H9 (cell line): ENCODE data around the gene ARF5. TPM values are rescaled to one million over a fixed set of nuclear protein-coding genes. Genes with fewer than 3 reads are reported as not detected.

ENCODE experiments used
- DNase-seq: peaks from one replicate; pipeline ENCODE4 v3.0.0-alpha.2; 2017
- H2AFZ ChIP-seq: one replicate; pipeline ENCODE4 v1.6.1; 2013; ENCODE audit warnings: mild to moderate bottlenecking, low read length, control low read depth, moderate library complexity
- H2AK5ac ChIP-seq: 2 replicates; pipeline ENCODE4 v1.6.1; 2013; ENCODE audit warnings: low read length, control low read depth, mixed read lengths; ENCODE audit not compliant: insufficient read length
- H2BK120ac ChIP-seq: one replicate; pipeline ENCODE4 v1.6.1; 2013; ENCODE audit warnings: low read depth, mild to moderate bottlenecking, low read length, control low read depth, inconsistent platforms; ENCODE audit not compliant: poor library complexity, severe bottlenecking
- H2BK12ac ChIP-seq: 2 replicates; pipeline ENCODE4 v1.6.1; 2013; ENCODE audit warnings: low read length, control low read depth, mixed read lengths, low read depth; ENCODE audit not compliant: insufficient read length
- H2BK15ac ChIP-seq: 2 replicates; pipeline ENCODE4 v1.6.1; 2013; ENCODE audit warnings: low read depth, low read length, control low read depth
- H2BK20ac ChIP-seq: one replicate; pipeline ENCODE4 v1.6.1; 2013; ENCODE audit warnings: low read depth, mild to moderate bottlenecking, low read length, control low read depth, inconsistent platforms; ENCODE audit not compliant: poor library complexity, severe bottlenecking
- H2BK5ac ChIP-seq: 2 replicates; pipeline ENCODE4 v1.6.1; 2013; ENCODE audit warnings: low read length, control low read depth, mixed read lengths; ENCODE audit not compliant: insufficient read length
- H3K14ac ChIP-seq: 2 replicates; pipeline ENCODE4 v1.6.1; 2013; ENCODE audit warnings: low read length, control low read depth; ENCODE audit not compliant: insufficient read depth
- H3K18ac ChIP-seq: 2 replicates; pipeline ENCODE4 v1.6.1; 2013; ENCODE audit warnings: low read depth, mild to moderate bottlenecking, mixed read lengths, low read length, control low read depth; ENCODE audit not compliant: insufficient read length
- H3K23ac ChIP-seq: 2 replicates; pipeline ENCODE4 v1.6.1; 2013; ENCODE audit warnings: low read length, control low read depth, mixed read lengths, low read depth; ENCODE audit not compliant: insufficient read length
- H3K23me2 ChIP-seq: 2 replicates; pipeline ENCODE4 v1.6.1; 2013; ENCODE audit warnings: low read depth, mild to moderate bottlenecking, mixed read lengths, low read length, control low read depth; ENCODE audit not compliant: insufficient read length, poor library complexity, severe bottlenecking
- H3K27ac ChIP-seq: 2 replicates; pipeline ENCODE4 v1.5.1; 2013; ENCODE audit warnings: low read length, control low read depth, mixed read lengths, low read depth; ENCODE audit not compliant: insufficient read length
- H3K27me3 ChIP-seq: 2 replicates; pipeline ENCODE4 v1.6.1; 2013; ENCODE audit warnings: low read length, control low read depth, inconsistent platforms; ENCODE audit not compliant: insufficient read depth
- H3K4ac ChIP-seq: 2 replicates; pipeline ENCODE4 v1.6.1; 2013; ENCODE audit warnings: low read depth, mild to moderate bottlenecking, control low read depth, inconsistent platforms, low read length, moderate library complexity
- H3K4me1 ChIP-seq: 2 replicates; pipeline ENCODE4 v1.6.1; 2013; ENCODE audit warnings: low read length, control low read depth, inconsistent platforms; ENCODE audit not compliant: insufficient read depth
- H3K4me2 ChIP-seq: 2 replicates; pipeline ENCODE4 v1.6.1; 2013; ENCODE audit warnings: low read length, control low read depth, mixed read lengths; ENCODE audit not compliant: insufficient read length, insufficient read depth
- H3K56ac ChIP-seq: 2 replicates; pipeline ENCODE4 v1.6.1; 2013; ENCODE audit warnings: low read depth, mild to moderate bottlenecking, mixed read lengths, low read length, control low read depth; ENCODE audit not compliant: insufficient read length
- H3K79me1 ChIP-seq: 2 replicates; pipeline ENCODE4 v1.6.1; 2013; ENCODE audit warnings: low read depth, mild to moderate bottlenecking, moderate library complexity, low read length, control low read depth, inconsistent platforms; ENCODE audit not compliant: insufficient read depth, poor library complexity, severe bottlenecking
- H3K79me2 ChIP-seq: 2 replicates; pipeline ENCODE4 v1.6.1; 2013; ENCODE audit warnings: low read length, control low read depth, inconsistent platforms; ENCODE audit not compliant: insufficient read depth
- H3K9ac ChIP-seq: 2 replicates; pipeline ENCODE4 v1.6.1; 2013; ENCODE audit warnings: low read length, control low read depth, mixed read lengths; ENCODE audit not compliant: insufficient read length; ENCODE audit errors: extremely low read depth
- H3K9me3 ChIP-seq: one replicate; pipeline ENCODE4 v1.6.1; 2013; ENCODE audit warnings: low read depth, low read length, inconsistent platforms; ENCODE audit not compliant: control insufficient read depth
- H3T11ph ChIP-seq: one replicate; pipeline ENCODE4 v1.6.1; 2013; ENCODE audit warnings: mild to moderate bottlenecking, low read length, control low read depth, inconsistent platforms
- H4K20me1 ChIP-seq: one replicate; pipeline ENCODE4 v1.6.1; 2013; ENCODE audit not compliant: control insufficient read depth, insufficient read length, insufficient read depth
- H4K5ac ChIP-seq: 2 replicates; pipeline ENCODE4 v1.6.1; 2013; ENCODE audit warnings: low read depth, mild to moderate bottlenecking, mixed read lengths, low read length, control low read depth; ENCODE audit not compliant: insufficient read length
- H4K8ac ChIP-seq: replicated peaks from 2 replicates; pipeline ENCODE4 v1.6.1; 2013; ENCODE audit warnings: low read length, control low read depth, mixed read lengths, low read depth; ENCODE audit not compliant: insufficient read length
- H4K91ac ChIP-seq: 2 replicates; pipeline ENCODE4 v1.6.1; 2013; ENCODE audit warnings: low read depth, mild to moderate bottlenecking, moderate library complexity, mixed read lengths, low read length, control low read depth; ENCODE audit not compliant: insufficient read length
- H3K27ac Mint-ChIP-seq, 3 experiments: 2 replicates in 2 of 3; 3 replicates in 1 of 3; pipeline ENCODE4 v1.8.0; 2020 to 2021; ENCODE audit warnings: mixed read lengths in 3 of 3, mild to moderate bottlenecking in 1 of 3, moderate library complexity in 1 of 3
- H3K27me3 Mint-ChIP-seq: 2 replicates; pipeline ENCODE4 v1.8.0; 2021; ENCODE audit warnings: low read depth, mild to moderate bottlenecking, moderate library complexity, mixed read lengths
- H3K36me3 Mint-ChIP-seq, 3 experiments: 2 replicates in 2 of 3; 3 replicates in 1 of 3; pipeline ENCODE4 v1.8.0; 2020 to 2021; ENCODE audit warnings: low read depth in 3 of 3, mixed read lengths in 3 of 3; ENCODE audit not compliant: insufficient read depth in 1 of 3
- H3K4me1 Mint-ChIP-seq, 2 experiments: 2 replicates each; pipeline ENCODE4 v1.8.0; 2020; ENCODE audit warnings: mixed read lengths in 2 of 2
- H3K4me3 Mint-ChIP-seq, 2 experiments: 2 replicates in 1 of 2; 3 replicates in 1 of 2; pipeline ENCODE4 v1.8.0; 2020 to 2021; ENCODE audit warnings: mild to moderate bottlenecking in 2 of 2, mixed read lengths in 2 of 2, moderate library complexity in 1 of 2
- H3K9me3 Mint-ChIP-seq, 2 experiments: 2 replicates in 1 of 2; 3 replicates in 1 of 2; pipeline ENCODE4 v1.8.0; 2020; ENCODE audit warnings: mild to moderate bottlenecking in 2 of 2, mixed read lengths in 2 of 2, moderate library complexity in 1 of 2
- CTCF ChIP-seq: fragments of 200-600 bp; sonication (generic); conservative IDR thresholded peaks from 3 replicates; pipeline ENCODE4 v1.8.0; 2021; ENCODE audit warnings: antibody characterized with exemption, mild to moderate bottlenecking
- WGBS: extraction: QIAGEN DNeasy Blood & Tissue Kit; methylation state at CpG from one replicate; pipeline ENCODE4 v1.1.7; 2013; ENCODE audit warnings: missing lambda C conversion rate, low lambda C conversion rate, mixed read lengths; ENCODE audit not compliant: insufficient read length; ENCODE audit errors: extremely low coverage; 5-methylcytosine and 5-hydroxymethylcytosine counted together
- total RNA-seq: library from RNA; stranded (reverse); gene quantifications from 2 replicates; pipeline ENCODE4 v1.2.1, GENCODE V29; 2021

Gene ARF5
- total RNA-seq, 1 experiment from 2014 or later: 169 TPM

GRCh38 chr7:127551941-127552340 is 36.3 kb upstream of the ARF5 start:
- H3K27me3 Mint-ChIP-seq: peaks cover 24% of the 10 kb centered on the region
- Histone ChIP-seq H3K79me1 (no peaks in the 10 kb centered on the region), H3K4ac (no peak overlapping the region), H2BK5ac (no peak overlapping the region), H2AFZ (no peak overlapping the region), H2BK20ac (no peak overlapping the region), H3K14ac (no peak overlapping the region), H3T11ph (no peak overlapping the region), H4K20me1 (no peaks in the 10 kb centered on the region), H3K23ac (no peak overlapping the region), H2BK12ac (no peak overlapping the region), H4K91ac (no peak overlapping the region), H3K4me2 (no peak overlapping the region), H3K27me3 (no peaks in the 10 kb centered on the region), H2BK15ac (no peak overlapping the region), H4K5ac (no peak overlapping the region), H2AK5ac (no peak overlapping the region), H3K79me2 (no peaks in the 10 kb centered on the region), H3K4me1 (no peaks in the 10 kb centered on the region), H3K9me3 (no peaks in the 10 kb centered on the region), H3K27ac (no peak overlapping the region), H4K8ac (no peak overlapping the region), H3K18ac (no peak overlapping the region), H2BK120ac (no peak overlapping the region), H3K9ac (no peak overlapping the region), H3K23me2 (no peaks in the 10 kb centered on the region), H3K56ac (no peak overlapping the region)
- no peak overlapping the region for H3K27ac Mint-ChIP-seq
- no CpG with 5 or more reads among the region's 4 CpGs for WGBS
- no peaks in the 10 kb centered on the region for H3K4me1 Mint-ChIP-seq
- peaks cover 8 to 10% of the 10 kb centered on the region in 2 experiments for H3K9me3 Mint-ChIP-seq
- no peak for DNase-seq
- no peak for TF ChIP-seq CTCF
- H3K36me3 Mint-ChIP-seq: peaks cover 0 to 2% (median 2%) of the 10 kb centered on the region in 3 experiments; a peak in 4 of 7 replicates
- no peak overlapping the region for H3K4me3 Mint-ChIP-seq
